Right atrium auricular region (tissue), 2 donors: ENCODE results near the gene TRO. TPM values are rescaled to one million over a fixed set of nuclear protein-coding genes. Genes with fewer than 3 reads are reported as not detected.

Experiments
- DNase-seq: peaks from one replicate; pipeline ENCODE4 v3.0.0-alpha.2; 2019; ENCODE audit warnings: low spot score
- H3K27ac ChIP-seq, 2 donors: fragments of 200-600 bp; sonication (generic); 1 replicate in 1 of 2; 2 replicates in 1 of 2; pipeline ENCODE4 v1.5.1; 2016 to 2019
- H3K27me3 ChIP-seq, 2 donors: fragments of 200-600 bp; sonication (generic); one replicate each; pipeline versions ENCODE4 v1.5.1 to v1.6.0; 2017 to 2019
- H3K36me3 ChIP-seq: fragments of 200-600 bp; sonication (generic); one replicate; pipeline ENCODE4 v1.5.1; 2016
- H3K4me1 ChIP-seq, 2 donors: fragments of 200-600 bp; sonication (generic); one replicate each; pipeline versions ENCODE4 v1.5.1 to v1.6.0; 2017 to 2019
- H3K4me3 ChIP-seq, 2 donors: fragments of 200-600 bp; sonication (generic); 1 replicate in 1 of 2; 2 replicates in 1 of 2; pipeline ENCODE4 v1.5.1; 2017 to 2019; ENCODE audit warnings: mild to moderate bottlenecking in 1 of 2, moderate library complexity in 1 of 2
- H3K9me3 ChIP-seq, 2 donors: fragments of 200-600 bp; sonication (generic); one replicate each; pipeline ENCODE4 v1.5.1; 2019
- CTCF ChIP-seq, 2 donors: fragments of 200-600 bp; sonication (generic); IDR thresholded peaks; one replicate each; pipeline ENCODE4 v1.5.1; 2019; ENCODE audit warnings: antibody characterized with exemption in 2 of 2
- total RNA-seq, 2 donors: library from RNA; depleted of rRNA; stranded (reverse); fragments of >200 nt; gene quantifications; one replicate each; pipeline ENCODE4 v1.1.0, GENCODE V29; 2016

TRO gene
- total RNA-seq, 2 donors from 2014 or later: 4.3 to 4.9 TPM

- Histone ChIP-seq H3K27ac (peak overlapping the region in 1 of 2 donors; percentile 40), H3K9me3 (no peaks in the 10 kb centered on the region), H3K27me3 (no peaks in the 10 kb centered on the region), H3K4me1 (no peaks in the 10 kb centered on the region), H3K36me3 (no peaks in the 10 kb centered on the region), H3K4me3 (peak overlapping the region; percentile 50 to 52)
- no peak for TF ChIP-seq CTCF (IDR thresholded peaks at IDR 0.05)
- no peak for DNase-seq
These were observed 900 bp downstream of the TRO start for GRCh38 chrX:54921427-54922021.

GRCh38 chrX:54922547-54922946 lies 1.9 kb downstream of the TRO start:
- H3K36me3 ChIP-seq: peaks cover 4% of the 10 kb centered on the region
- H3K4me1 ChIP-seq: no peaks in the 10 kb centered on the region
- no peaks in the 10 kb centered on the region for H3K9me3 ChIP-seq
- H3K27ac ChIP-seq: no peak overlapping the region
- no peak for DNase-seq
- H3K27me3 ChIP-seq: no peaks in the 10 kb centered on the region
- TF ChIP-seq CTCF (IDR thresholded peaks at IDR 0.05): no peak
- H3K4me3 ChIP-seq: no peak overlapping the region

GRCh38 chrX:54923376-54923775 lies 2.8 kb downstream of the TRO start:
- H3K4me1 ChIP-seq: no peaks in the 10 kb centered on the region
- no peak for DNase-seq
- no peak overlapping the region for H3K27ac ChIP-seq
- H3K36me3 ChIP-seq: peaks cover 5% of the 10 kb centered on the region
- TF ChIP-seq CTCF (IDR thresholded peaks at IDR 0.05): no peak
- no peaks in the 10 kb centered on the region for H3K9me3 ChIP-seq
- H3K4me3 ChIP-seq: no peak overlapping the region
- H3K27me3 ChIP-seq: no peaks in the 10 kb centered on the region

GRCh38 chrX:54926978-54927377 lies 6.4 kb downstream of the TRO start:
- Histone ChIP-seq H3K27me3 (no peaks in the 10 kb centered on the region), H3K9me3 (no peaks in the 10 kb centered on the region), H3K4me1 (no peaks in the 10 kb centered on the region), H3K27ac (no peak overlapping the region), H3K36me3 (peaks cover 5% of the 10 kb centered on the region), H3K4me3 (no peak overlapping the region)
- no peak for DNase-seq
- no peak for TF ChIP-seq CTCF (IDR thresholded peaks at IDR 0.05)

- no peaks in the 10 kb centered on the region for H3K27me3 ChIP-seq
- H3K4me3 ChIP-seq: no peak overlapping the region
- no peaks in the 10 kb centered on the region for H3K9me3 ChIP-seq
- TF ChIP-seq CTCF (IDR thresholded peaks at IDR 0.05): no peak
- peaks cover 5% of the 10 kb centered on the region for H3K36me3 ChIP-seq
- H3K4me1 ChIP-seq: no peaks in the 10 kb centered on the region
- no peak overlapping the region for H3K27ac ChIP-seq
- no peak for DNase-seq
These were observed 8.3 kb downstream of the TRO start for GRCh38 chrX:54928876-54929275.
